GM19452 (cell line): ENCODE measurements around the gene SLCO3A1.

Source experiments
- ATAC-seq: cut with Tn5 transposase; IDR thresholded peaks from one replicate; pipeline ENCODE4 v1.9.1; 2021; ENCODE audit not compliant: unreplicated experiment

The SLCO3A1 gene

DNA sequence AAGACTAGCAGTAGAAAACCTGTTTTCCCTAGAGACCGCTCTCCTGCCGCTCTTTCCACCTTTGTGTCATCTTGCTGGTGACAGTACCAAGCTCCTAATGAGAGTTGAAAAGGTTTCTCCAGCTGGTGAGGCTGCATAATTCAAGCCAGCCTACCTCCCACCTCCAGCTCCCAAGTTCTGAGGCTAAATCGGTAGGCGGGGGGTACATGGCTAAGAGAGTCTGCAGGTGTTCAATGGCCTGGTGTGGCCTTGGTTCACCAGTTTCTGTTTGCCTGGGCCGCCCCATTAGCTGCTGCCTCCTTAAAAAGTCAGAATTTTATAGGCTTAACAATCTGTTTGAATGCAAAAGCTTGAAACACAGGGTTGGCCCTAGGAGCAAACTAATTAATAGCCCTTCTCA is 262.8 kb downstream of the SLCO3A1 start:
- no peak for ATAC-seq

- ATAC-seq, result no peak
Measured at GRCh38 chr15:92117261-92117731, 263.8 kb downstream of the SLCO3A1 start.

DNA sequence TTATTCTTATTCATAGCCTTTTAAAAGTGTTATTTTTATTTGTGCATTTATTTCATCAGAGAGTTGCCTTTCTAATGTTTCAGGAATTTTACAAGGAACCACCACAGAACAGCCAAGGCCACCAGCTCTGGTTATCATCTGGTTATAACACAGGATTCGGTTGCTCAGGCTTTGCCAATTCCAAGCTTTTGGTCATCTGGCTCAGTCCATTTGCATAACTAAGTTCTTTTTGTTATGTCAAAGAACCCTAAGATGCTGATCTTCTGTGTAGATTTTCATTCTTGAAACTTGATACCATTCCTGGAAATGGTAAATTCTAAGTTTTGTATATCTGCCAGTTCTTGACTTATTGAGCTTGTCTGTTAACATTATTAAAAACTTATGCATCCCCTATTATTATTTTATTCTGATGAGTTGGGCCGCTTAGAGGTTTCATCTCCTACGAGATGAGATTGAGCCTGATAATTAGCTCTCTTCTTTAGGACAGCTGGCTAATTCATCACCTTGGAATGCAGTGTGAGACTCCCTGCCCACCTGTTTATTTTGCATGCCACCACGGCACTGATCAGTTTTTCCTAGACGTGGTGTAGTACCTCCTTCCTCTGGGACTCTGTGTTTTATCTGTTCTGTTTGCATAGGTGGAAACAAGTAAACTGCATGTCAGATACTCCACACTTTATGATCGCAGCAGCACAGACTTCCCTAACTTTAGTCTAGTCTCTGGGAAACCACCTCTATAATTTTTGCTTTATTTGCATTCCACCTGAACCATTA is 264.8 kb downstream of the SLCO3A1 start:
- no peak for ATAC-seq

DNA sequence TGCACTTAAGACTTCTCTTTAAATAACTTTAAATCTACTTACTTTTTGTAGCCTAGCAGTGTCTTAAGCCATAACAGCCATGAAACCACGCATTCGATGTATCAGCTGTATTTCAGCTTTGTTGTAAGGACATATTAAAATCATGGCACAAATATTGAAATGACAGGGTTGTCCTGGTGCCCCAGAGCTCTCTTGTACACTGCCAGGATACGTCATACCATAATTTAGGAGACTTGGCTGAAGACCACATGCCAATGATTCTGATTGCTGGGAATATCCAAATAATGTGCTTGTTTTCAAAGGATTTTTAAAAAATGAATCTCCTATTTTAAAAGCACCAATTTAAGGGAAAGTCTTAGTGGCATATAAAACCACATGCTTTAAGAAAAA is 265.4 kb downstream of the SLCO3A1 start:
- no peak for ATAC-seq

- ATAC-seq, result no peak
Measured at GRCh38 chr15:92120094-92120795, 266.7 kb downstream of the SLCO3A1 start.

- no peak for ATAC-seq
Measured at GRCh38 chr15:92121047-92121446, 267.5 kb downstream of the SLCO3A1 start.

- ATAC-seq, result no peak
Measured at GRCh38 chr15:92122259-92122658, 268.8 kb downstream of the SLCO3A1 start.

- ATAC-seq, result no peak
Measured at GRCh38 chr15:92123962-92124656, 270.6 kb downstream of the SLCO3A1 start.

GRCh38 chr15:92124657-92125010 is 271.1 kb downstream of the SLCO3A1 start:
- no peak for ATAC-seq

- ATAC-seq, result no peak
Measured at GRCh38 chr15:92128788-92129187, 275.3 kb downstream of the SLCO3A1 start.

GRCh38 chr15:92130244-92130643 is 276.7 kb downstream of the SLCO3A1 start:
- no peak for ATAC-seq

GRCh38 chr15:92130906-92131305 is 277.4 kb downstream of the SLCO3A1 start:
- no peak for ATAC-seq

DNA sequence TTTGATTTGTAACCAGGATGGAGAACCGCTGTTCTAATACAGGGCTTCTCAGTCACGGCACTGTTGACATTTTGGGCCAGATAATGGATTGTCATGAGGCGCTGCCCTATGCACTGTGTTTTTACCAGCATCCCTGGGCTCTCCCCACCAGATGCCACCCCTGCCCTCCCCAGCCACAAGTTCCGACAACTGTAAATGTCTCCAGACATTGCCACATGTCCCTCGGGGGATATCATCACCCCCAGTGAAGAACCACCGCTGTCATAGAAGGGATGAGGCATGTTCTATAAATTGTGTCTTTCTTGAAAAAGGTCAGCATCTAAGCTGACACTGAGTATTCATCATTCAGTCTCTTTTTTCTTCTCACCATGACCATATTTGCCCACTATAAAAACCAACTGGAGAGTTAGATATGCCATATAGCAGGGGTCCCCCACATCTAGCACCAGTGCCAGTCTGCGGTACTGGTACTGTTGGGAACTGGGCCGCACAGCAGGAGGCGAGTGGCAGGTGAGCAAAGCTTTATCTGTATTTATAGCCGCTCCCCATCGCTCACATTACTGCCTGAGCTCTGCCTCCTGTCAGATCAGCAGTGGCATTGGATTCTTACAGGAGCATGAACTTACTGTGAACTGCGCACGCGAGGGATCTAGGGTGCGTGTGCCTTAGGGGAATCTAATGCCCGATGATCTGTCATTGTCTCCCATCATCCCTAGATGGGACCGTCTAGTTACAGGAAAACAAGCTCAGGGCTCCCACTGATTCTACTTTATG is 279.7 kb downstream of the SLCO3A1 start:
- ATAC-seq, result no peak

DNA sequence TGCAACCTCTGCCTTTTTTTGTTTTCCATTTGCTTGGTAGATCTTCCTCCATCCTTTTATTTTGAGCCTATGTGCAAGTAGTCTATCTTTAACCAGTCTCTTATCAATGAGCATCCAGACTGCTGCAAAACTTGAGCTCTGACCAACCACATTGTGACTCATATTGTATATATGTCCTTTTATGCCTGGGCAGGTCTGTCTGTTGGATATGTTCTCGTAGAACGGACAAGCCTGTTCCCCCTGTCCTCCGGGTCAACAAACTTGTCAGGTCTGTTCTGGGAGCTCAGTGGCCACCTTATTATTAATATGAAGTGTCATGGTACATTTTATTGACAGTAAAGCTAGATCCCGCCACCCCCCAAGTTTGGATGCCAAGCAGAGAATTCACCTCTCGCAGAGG is 287.3 kb downstream of the SLCO3A1 start:
- ATAC-seq, result no peak

DNA sequence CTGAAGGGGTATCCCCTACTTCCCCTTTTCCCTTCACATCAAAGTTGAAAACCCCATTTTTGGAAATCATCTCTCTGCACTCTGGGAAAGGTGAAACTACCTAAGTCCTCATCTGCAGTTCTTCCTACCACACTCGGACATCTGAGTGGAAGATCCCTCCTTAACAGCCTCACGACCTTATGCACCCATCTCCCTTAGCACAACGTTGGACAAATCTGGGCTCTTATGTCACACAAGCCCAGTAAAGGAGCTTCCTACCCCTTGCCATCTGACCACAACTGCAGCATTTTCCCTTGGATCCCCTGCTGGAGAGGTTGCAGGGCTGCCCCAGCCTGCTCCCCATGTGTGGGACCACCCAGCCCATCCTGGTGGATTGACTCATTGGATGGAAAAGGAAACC is 288.1 kb downstream of the SLCO3A1 start:
- ATAC-seq, result no peak

DNA sequence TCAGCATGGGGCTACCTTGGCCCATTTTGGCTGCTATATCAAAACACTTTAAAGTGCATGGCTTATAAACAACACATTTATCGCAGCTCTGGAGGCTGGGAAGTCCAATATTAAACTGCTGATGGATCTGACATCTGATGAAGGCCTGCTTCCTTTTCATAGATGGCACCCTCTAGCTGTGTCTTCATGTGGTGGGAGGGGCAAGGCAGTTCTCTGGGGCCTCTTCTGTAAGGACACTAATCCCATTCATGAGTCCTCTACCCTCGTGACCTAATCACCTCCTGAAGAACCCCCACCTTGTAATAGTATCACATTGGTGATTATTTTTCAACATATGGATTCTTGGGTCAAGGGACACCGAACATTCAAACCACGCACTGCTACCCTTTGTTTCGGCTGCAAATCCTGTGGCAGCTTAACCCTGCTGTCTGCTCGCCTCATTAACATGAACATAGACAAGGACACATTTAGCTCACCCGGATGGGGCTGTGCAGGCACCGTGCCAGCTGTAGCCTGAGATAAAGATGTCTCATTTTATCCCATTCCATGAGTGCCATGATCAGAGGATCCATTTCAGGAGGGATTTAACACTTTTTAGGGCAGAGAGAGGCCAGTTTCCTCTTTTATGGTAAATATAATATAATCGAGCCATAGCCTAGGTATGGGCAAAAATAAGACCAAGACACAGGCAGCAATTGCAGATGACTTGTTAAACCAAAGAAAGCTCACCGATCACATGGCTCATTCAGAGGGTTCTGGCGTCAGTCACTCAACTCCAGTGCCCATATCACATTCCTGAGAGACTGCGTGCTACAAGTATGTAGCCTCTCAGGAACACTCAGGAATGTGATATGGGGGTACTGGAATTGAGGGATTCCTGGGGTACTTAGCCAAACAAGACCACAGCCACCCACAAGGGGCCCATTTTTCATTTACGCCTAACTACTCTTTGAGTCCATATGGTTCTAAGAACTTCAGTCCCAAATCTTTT is 289.0 kb downstream of the SLCO3A1 start:
- no peak for ATAC-seq

DNA sequence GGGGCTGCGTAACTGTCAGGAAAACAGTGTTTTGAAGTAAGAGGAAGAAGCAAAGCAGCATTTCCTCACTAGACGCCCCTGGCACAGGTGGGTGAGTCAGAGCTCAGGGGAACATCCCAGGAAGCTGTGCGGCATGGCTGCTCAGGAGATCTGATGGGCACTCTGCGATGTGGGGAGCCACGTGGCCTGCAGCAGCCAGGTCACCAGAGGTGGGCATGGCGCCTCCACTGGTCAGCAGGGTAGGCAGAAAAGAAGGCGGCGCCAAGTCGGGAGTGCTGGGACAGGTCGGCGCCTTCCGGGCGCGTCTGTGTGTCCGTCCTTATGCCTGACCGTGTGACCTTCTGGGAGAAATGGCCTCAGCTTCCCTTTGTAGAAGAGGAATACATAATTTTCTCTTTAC is 290.3 kb downstream of the SLCO3A1 start:
- ATAC-seq, result no peak

DNA sequence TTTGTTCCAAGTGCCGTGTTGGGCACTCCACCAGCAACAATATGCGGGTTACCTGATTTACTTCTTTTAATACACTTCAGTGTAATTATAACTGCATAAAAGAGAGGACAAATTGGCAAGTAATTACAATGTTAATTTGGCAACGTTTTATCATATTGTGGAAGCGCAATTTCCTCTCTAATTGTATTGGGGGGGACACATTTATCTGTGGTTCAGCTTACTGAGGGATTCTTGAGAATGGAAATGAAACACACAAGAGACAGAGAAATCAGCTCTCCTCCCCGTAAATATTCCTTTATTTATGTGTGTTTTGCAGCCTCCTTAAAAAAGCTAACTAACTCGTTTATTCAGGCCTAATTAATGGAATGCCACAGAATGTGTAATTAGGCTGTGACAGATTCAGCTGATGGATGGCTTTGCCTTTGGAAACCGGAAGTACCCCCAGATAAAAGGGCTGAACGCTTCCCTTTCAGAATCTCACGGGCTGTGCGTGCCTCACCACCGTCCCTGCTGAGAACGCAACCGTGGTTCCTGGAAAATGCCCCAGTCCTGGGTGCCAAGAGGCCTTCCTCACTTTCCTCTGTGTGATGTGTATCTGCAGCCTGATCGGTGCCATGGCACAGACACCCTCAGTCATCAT is 293.1 kb downstream of the SLCO3A1 start:
- ATAC-seq, result no peak

GRCh38 chr15:92149029-92149428 is 295.5 kb downstream of the SLCO3A1 start:
- ATAC-seq, result no peak

GRCh38 chr15:92149465-92149864 is 296.0 kb downstream of the SLCO3A1 start:
- no peak for ATAC-seq
